GM19240 (cell line): ENCODE measurements around the gene CIT.

ENCODE experiments used
- DNase-seq: peaks from one replicate; pipeline ENCODE4 v3.0.0; 2011; ENCODE audit warnings: low spot score; ENCODE audit not compliant: insufficient read length

CIT gene

DNA sequence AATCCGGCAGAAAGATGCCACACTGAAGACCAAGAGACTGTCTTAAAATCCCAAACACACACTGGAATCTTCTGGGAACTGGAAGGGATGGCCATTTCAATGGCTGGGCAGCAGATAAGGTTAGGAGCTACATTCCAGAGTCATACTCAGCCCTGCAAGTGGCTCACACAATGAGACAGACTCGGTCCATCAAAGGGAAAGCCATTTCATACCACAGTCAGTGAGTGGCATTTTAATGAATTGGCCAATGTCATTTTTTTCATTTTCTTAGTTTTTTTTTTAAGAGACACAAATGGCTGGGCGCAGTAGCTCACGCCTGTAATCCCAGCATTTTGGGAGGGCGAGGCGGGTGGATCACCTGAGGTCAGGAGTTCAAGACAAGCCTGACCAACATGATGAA, 17.9 kb downstream of the CIT start:
- DNase-seq = no peak

GRCh38 chr12:119857041-119857591, 20.0 kb downstream of the CIT start:
- no peak for DNase-seq

DNA sequence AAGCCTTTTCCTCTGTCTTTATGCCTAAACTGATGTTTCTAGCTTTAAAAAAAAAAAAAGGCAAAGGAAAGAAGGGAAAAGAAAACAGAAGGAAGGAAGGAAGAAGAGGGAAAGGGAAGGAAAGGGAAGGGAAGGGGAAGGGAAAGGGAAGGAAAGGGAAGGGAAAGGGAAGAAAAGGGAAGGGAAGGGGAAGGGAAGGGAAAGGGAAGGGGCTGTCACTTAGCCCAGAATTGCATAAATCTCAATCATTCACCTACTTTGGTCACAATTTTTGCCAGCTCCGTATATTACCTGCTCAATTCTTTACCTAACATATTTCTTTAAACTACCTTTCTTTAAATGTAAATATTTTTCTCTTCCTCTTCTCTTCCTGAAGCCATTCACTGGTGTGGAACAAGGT, 26.8 kb downstream of the CIT start:
- DNase-seq = no peak

GRCh38 chr12:119843100-119843499, 34.0 kb downstream of the CIT start:
- DNase-seq = no peak

GRCh38 chr12:119842380-119842779, 34.7 kb downstream of the CIT start:
- DNase-seq = no peak

DNA sequence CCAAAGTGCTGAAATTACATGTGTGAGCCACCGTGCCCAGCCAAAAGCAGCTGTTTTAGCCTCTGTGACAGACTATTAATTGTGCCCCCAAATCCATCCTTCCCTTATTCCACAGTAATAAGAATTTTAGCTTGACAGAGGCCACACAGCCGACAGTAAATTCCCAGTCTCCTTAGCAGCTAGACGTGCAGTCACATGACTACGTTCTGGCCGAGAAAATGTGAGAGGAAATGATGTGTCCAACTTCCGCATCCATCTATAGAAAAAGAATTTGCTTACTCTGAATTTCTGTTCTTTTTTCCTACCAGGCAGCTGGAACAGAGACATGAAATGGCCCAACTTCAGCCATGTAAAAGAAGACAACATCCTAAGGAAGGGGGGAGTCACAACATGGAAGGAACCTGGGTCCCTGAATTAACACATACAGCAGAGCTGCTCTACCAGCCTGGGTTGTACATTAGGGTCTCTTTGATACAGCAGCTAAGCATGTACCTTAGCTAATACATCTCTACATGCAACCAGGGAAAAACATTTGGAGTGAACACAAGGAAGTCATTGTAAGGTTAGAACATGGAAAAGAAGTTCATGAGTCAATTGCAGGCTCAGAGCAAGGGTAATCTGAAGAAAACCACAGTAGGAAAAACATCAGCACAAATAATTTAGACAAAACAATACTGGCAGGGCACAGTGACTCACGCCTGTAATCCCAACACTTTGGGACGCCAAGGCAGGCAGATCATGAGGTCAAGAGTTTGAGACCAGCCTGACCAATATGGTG, 35.5 kb downstream of the CIT start:
- no peak for DNase-seq

DNA sequence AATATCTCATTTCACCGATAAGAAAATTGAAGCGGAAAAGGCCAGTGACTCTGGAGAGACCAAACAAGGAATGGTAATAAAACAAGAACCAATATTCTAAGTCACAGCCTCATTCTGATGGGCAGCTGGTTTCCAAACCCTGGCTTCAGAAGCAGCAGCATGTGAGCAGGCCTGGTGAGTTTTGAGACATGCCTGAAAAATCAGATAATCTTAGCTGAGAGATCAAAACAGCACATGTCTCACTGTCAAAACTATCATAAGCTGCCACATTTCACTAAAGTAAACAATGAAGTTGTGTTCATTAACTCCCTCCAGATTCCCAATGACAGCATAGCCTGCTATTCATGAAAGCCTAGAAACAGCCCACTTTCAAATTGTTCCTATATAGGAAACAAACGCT, 36.5 kb downstream of the CIT start:
- no peak for DNase-seq

DNA sequence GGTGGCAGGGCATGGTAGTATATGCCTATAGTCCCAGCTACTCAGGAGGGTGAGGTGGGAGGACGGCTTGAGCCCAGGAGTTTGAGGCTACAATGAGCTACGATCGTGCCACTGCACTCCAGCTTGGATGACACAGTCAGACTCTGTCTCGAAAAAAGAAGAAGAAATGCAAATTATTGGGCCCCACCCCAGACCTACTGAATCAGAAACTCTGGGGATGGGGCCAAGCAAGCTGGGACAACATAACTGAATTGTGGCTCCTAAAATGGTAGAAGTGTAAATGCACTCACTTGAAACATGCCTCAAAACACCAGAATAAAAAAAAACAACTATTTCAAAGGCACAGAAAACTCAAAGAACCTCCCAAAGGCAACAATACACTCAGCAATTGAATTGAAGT, 37.0 kb downstream of the CIT start:
- DNase-seq = no peak

- DNase-seq = no peak
Observed at GRCh38 chr12:119838826-119839600, 38.1 kb downstream of the CIT start.

DNA sequence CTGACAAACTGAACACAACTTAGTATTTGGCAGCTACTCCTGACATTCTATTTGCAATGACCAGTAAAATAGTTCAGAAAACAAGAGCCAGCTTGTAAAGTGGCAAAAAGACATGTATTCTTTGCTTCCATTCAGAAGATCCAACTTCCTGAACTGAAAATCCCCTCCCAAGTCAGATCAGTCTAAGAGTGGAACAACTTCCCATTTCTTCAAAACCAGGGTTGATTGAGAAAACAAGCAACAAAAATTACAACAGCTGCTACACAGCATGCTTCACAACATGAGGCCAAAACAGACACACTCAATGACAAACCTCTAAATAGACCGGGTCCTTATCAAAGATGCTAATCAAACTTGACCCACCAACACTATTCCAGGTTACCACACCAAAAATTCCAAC, 40.3 kb downstream of the CIT start:
- no peak for DNase-seq

DNA sequence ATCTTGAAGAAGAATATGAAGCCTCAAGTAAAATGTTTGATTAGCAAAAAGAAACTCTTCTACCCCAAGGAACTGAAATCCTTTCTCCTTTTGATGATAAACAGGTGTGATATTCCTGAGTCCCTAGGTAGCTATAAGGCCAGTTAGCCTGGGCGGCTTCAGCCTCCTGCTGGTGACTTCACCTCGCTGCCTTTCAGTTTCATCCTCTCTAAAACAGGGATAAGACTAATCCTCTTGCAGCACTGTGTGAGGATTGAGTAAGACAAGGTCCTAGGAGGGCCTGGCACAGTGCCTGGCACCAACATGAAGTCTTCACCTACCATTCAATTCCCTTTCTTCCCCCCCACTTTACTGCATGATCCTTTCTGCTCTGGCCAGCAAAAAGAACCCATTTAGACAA, 42.1 kb downstream of the CIT start:
- DNase-seq = no peak

- DNase-seq = no peak
Observed at GRCh38 chr12:119829439-119829838, 47.7 kb downstream of the CIT start.

- DNase-seq = no peak
Observed at GRCh38 chr12:119828300-119828699, 48.8 kb downstream of the CIT start.

DNA sequence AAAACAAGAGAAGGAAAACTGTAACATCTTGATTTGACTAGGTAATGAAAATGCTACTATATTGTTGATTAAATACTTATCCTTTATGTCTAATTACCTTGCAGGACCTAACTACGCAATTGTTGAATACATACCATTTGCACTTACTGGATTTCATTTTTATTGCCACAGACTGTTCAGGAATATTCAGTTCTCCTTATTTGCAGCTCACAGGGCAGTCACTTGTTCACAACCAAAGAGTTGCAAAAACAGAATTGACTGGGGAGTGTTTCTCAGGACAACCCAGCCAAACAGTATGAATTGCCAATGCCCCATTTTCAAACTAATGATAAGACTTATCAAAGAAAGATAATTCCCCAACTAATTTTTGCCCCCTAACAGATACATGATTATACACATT, 49.4 kb downstream of the CIT start:
- no peak for DNase-seq

- no peak for DNase-seq
Observed at GRCh38 chr12:119826661-119827445, 50.3 kb downstream of the CIT start.

DNA sequence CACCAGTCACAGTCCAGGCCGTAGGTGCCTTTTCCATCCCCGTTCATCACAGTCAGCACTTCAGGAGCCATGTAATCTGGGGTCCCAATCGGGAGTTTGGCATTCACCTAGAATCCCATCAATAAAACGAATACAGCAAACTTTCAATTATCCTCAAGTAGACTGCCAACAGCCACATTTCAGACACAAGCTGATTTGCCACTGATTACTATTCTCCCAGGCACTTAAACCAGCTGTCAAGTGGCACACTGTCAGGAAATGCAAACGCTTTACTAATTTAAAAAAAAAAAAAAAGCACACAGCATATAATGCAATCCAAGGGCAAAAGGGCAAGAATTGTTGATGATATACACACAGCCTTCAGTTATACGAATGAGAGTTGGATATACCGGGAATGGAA, 51.9 kb downstream of the CIT start:
- DNase-seq = no peak

DNA sequence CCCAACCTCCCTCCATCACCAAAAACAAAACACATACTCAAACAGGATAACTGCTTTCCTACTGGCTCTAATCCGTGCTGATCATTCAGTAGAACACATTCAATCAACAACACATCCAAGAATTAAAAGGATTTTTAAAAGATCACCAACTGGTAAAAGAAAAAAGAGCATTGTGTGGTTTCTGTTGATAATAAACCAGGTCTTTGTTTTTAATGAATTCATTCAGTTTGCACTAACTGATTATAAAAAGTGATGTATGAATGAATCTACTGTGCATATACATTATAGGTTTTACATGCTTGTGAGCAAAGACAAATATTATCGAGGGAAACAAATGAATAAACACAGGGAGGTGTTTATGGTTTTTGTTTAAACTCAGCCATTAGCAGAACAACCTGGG, 55.1 kb downstream of the CIT start:
- no peak for DNase-seq

- no peak for DNase-seq
Observed at GRCh38 chr12:119819322-119819721, 57.8 kb downstream of the CIT start.

GRCh38 chr12:119817546-119818343, 59.4 kb downstream of the CIT start:
- DNase-seq = no peak

DNA sequence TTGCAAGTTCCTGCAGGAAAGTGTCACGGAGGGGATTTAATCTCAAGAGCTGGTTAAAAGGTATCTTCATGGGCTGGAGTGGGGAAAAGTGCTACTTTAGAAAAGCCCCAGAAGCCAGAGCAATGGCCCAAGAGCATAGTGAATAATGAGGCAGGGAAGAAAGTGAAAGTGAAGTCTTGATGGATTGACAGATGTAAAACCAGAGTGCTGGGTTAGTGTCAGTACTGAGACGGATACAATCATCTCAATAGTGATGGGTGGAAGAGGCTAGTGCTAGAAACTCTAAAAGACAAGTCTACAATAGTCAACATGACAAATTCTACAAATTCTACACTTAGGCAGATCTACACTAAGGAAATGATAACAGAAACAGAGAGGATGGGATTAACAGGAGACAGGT, 68.1 kb downstream of the CIT start:
- peak; percentile 7 for DNase-seq

GRCh38 chr12:119808441-119808840, 68.7 kb downstream of the CIT start:
- DNase-seq = no peak
